Glutamatergic neuron (in vitro differentiated cells): ENCODE results near the gene DSE. TPM values are rescaled to one million over a fixed set of nuclear protein-coding genes. Genes with fewer than 3 reads are reported as not detected.
A peak's percentile ranks its signal among the peaks of the same experiment; 100 is the strongest.

Source experiments
- DNase-seq: peaks from one replicate; pipeline ENCODE4 v3.0.0; 2022
- H3K27ac Mint-ChIP-seq: one replicate; pipeline ENCODE4 v1.8.0; 2020; ENCODE audit warnings: mild to moderate bottlenecking, mixed read lengths, inconsistent platforms; ENCODE audit not compliant: unreplicated experiment
- H3K27me3 Mint-ChIP-seq: one replicate; pipeline ENCODE4 v1.8.0; 2020; ENCODE audit warnings: mild to moderate bottlenecking, moderate library complexity, mixed read lengths, inconsistent platforms; ENCODE audit not compliant: unreplicated experiment
- H3K36me3 Mint-ChIP-seq: one replicate; pipeline ENCODE4 v1.8.0; 2020; ENCODE audit warnings: mild to moderate bottlenecking, mixed read lengths, inconsistent platforms; ENCODE audit not compliant: unreplicated experiment
- H3K4me1 Mint-ChIP-seq: one replicate; pipeline ENCODE4 v1.8.0; 2020; ENCODE audit warnings: mild to moderate bottlenecking, low read depth, mixed read lengths, inconsistent platforms; ENCODE audit not compliant: unreplicated experiment
- H3K4me3 Mint-ChIP-seq: one replicate; pipeline ENCODE4 v1.8.0; 2020; ENCODE audit warnings: mild to moderate bottlenecking, mixed read lengths, inconsistent platforms; ENCODE audit not compliant: unreplicated experiment
- H3K9me3 Mint-ChIP-seq: one replicate; pipeline ENCODE4 v1.8.0; 2020; ENCODE audit warnings: mild to moderate bottlenecking, moderate library complexity, mixed read lengths, inconsistent platforms; ENCODE audit not compliant: unreplicated experiment
- total RNA-seq: library from RNA; stranded (reverse); fragmentation: NEBNext Ultra II Directional; extraction: Animal tissue kit (Norgen Biotek cat#: 25700); gene quantifications from one replicate; pipeline ENCODE4 v1.2.1, GENCODE V29; 2021; ENCODE audit not compliant: unreplicated experiment
- TF ChIP-seq, protein P1 (sequence below): fragments of 200-600 bp; sonication (generic); IDR thresholded peaks from one replicate; pipeline ENCODE4 v1.5.0; 2021; ENCODE audit not compliant: partially characterized antibody, unreplicated experiment

The DSE gene
- total RNA-seq, 1 donor from 2014 or later, result 12.0 TPM

DNA sequence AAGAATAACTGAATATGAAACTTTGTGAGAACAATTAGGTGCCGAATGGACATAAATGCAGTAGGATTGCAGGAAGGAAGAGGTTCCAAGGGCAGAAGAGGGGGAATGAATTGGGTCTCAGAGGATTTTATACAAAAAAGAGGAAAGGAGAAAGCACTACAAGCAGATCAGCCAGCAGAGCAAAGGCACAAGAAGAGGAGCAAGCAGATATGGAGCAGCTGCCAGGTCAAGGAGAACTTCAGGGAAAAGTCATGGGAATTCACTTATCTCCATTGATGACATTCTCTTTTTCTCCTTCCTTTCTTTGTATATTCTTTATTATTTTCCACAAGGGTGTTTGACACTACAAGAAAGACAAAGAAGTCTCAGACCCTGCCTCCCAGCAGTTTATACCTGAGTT is 9.6 kb downstream of the DSE start:
- Mint-ChIP-seq H3K36me3 (no peaks in the 10 kb centered on the region), H3K27ac (no peak overlapping the region), H3K4me1 (peaks cover 6% of the 10 kb centered on the region), H3K27me3 (no peaks in the 10 kb centered on the region), H3K4me3 (no peak overlapping the region), H3K9me3 (no peaks in the 10 kb centered on the region)
- DNase-seq, result no peak
- TF ChIP-seq, protein P1, sequence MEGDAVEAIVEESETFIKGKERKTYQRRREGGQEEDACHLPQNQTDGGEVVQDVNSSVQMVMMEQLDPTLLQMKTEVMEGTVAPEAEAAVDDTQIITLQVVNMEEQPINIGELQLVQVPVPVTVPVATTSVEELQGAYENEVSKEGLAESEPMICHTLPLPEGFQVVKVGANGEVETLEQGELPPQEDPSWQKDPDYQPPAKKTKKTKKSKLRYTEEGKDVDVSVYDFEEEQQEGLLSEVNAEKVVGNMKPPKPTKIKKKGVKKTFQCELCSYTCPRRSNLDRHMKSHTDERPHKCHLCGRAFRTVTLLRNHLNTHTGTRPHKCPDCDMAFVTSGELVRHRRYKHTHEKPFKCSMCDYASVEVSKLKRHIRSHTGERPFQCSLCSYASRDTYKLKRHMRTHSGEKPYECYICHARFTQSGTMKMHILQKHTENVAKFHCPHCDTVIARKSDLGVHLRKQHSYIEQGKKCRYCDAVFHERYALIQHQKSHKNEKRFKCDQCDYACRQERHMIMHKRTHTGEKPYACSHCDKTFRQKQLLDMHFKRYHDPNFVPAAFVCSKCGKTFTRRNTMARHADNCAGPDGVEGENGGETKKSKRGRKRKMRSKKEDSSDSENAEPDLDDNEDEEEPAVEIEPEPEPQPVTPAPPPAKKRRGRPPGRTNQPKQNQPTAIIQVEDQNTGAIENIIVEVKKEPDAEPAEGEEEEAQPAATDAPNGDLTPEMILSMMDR, result no peak

DNA sequence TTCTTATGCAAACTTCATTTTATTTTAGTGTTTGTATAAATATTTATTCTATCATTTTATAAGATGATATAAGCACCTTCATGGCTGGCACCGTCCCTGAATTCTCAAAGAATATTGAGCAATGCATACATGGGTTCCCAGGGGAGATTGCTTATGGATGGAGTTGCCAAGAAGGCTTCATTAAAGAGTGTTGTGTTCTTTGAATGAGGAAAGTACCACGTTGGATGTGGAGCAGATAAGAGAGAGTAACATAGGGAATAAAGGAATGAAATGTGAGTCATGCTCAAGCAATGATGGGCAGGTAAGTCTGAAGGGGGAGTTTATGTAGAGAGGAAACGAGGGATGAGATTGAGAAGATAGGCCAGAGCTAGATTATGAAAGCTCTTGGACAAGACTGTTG is 10.3 kb downstream of the DSE start:
- H3K4me1 Mint-ChIP-seq, result peaks cover 6% of the 10 kb centered on the region
- no peaks in the 10 kb centered on the region for H3K27me3 Mint-ChIP-seq
- H3K9me3 Mint-ChIP-seq, result no peaks in the 10 kb centered on the region
- no peak for DNase-seq
- H3K27ac Mint-ChIP-seq, result no peak overlapping the region
- no peak overlapping the region for H3K4me3 Mint-ChIP-seq
- TF ChIP-seq, protein P1, result no peak
- no peaks in the 10 kb centered on the region for H3K36me3 Mint-ChIP-seq

DNA sequence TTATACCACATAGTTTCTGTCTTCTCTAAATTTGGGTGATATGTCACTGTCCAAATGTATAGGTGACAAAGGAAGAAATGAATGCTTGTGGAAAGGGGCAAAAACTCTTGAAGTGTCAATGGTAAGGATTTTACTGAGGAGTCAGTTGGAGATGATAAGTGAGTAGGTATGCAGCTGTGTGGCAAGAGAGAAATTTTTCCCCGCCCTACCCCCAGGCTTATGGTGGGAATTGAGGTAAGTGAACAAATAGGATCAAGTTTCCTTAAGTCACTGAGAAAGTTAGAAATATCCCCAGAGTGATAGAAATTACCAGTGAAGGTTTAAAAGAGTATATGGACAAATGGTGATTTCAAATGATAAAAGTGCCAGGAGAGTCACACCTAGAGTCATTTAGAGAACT is 11.8 kb downstream of the DSE start:
- Mint-ChIP-seq H3K36me3 (no peaks in the 10 kb centered on the region), H3K9me3 (no peaks in the 10 kb centered on the region), H3K27me3 (no peaks in the 10 kb centered on the region), H3K27ac (no peak overlapping the region), H3K4me3 (no peak overlapping the region), H3K4me1 (peaks cover 6% of the 10 kb centered on the region)
- TF ChIP-seq, protein P1, result no peak
- DNase-seq, result no peak

DNA sequence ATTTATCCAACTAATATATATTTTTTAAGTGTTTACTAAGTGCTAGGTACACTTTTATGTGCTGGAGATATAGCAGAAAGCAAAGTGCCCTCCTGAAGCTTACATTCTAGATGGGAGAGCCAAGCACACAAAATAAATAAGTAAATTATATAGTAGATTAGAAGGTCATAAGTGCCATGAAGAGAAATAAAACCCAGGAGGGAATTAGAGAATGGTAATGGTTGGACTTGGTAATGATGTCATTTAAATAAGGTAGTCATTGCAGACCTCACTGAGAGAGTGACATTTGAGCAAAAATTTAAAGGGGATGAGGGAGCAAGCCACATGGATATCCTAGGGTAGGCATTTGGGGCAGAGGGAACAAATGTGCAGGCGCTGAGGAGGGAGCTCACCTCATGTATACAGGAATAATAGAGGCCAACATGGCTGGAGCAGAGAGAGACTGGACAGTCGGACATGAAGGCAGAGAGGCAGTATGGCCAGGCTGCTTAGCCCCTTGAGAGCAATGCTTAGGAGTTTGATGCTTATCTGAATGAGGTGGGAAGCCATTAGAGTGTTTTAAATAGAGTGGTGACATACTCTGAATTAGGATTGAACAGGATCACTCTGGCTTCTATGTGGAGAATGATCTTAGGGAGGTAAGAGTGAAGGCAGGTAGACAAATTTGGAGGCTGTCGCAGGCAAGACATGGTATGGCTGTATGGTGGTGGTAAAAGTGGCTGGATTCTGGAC is 14.1 kb downstream of the DSE start:
- no peak for DNase-seq
- no peak overlapping the region for H3K27ac Mint-ChIP-seq
- peaks cover 6% of the 10 kb centered on the region for H3K4me1 Mint-ChIP-seq
- peak overlapping the region; percentile 12 for H3K4me3 Mint-ChIP-seq
- H3K9me3 Mint-ChIP-seq, result no peaks in the 10 kb centered on the region
- H3K27me3 Mint-ChIP-seq, result no peaks in the 10 kb centered on the region
- TF ChIP-seq, protein P1, result no peak
- no peaks in the 10 kb centered on the region for H3K36me3 Mint-ChIP-seq

DNA sequence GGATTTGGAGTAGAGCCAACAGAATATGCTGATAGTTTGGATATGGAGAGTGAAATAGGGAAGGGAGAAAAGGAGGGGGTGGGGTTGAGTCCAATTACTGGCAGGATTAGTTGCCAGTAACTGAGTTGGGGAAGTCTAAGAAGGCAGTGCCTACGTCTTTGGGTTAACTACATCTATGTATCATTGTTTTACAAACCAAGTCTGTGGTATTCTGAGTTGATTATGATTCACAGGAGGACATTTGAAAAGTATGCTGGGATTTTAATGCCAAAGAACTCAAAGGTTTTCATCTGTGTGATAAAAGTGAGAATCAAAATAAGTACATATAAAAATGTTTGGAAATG is 14.7 kb downstream of the DSE start:
- TF ChIP-seq, protein P1, result no peak
- H3K4me3 Mint-ChIP-seq, result no peak overlapping the region
- H3K27ac Mint-ChIP-seq, result no peak overlapping the region
- H3K4me1 Mint-ChIP-seq, result peaks cover 6% of the 10 kb centered on the region
- no peaks in the 10 kb centered on the region for H3K27me3 Mint-ChIP-seq
- DNase-seq, result no peak
- H3K36me3 Mint-ChIP-seq, result no peaks in the 10 kb centered on the region
- H3K9me3 Mint-ChIP-seq, result no peaks in the 10 kb centered on the region
